ENCODE results near the gene SLC9A1. TPM values are rescaled to one million over a fixed set of nuclear protein-coding genes. Genes with fewer than 3 reads are reported as not detected.

Gene SLC9A1
- total RNA-seq, 1 experiment from 2014 or later = 27.5 TPM

DNA sequence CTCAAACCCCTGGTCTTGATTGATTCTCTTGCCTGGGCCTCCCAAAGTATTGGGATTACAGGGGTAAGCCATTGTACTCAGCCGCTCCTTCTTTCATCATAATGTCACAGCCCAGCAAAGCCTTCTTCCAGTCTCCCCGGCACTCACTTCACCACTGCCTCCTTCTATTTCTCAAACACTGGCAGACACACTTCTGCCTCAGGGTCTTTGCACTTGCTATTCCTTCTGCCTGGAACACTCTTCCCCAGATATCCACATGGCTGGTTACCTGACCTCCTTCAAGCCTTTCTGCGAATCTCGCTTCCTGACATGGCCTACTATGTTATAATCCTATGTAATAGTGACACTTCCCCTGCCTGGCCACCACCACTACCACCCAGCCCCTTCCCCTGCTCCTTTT lies 7.2 kb upstream of the SLC9A1 start:
- Histone ChIP-seq H3K9me2 (ENCODE audit: insufficient read depth) (no peaks in the 10 kb centered on the region), H4K20me1 (ENCODE audit: insufficient read depth) (no peaks in the 10 kb centered on the region), H3K4me1 (replicated peaks; ENCODE audit: insufficient read depth) (peaks cover 25% of the 10 kb centered on the region), H3K27me3 (ENCODE audit: insufficient read depth, low read depth) (no peaks in the 10 kb centered on the region), H3K9me3 (ENCODE audit: insufficient read depth, low read depth) (no peaks in the 10 kb centered on the region), H3K27ac (peak overlapping the region; percentile 80), H3K4me2 (no peak overlapping the region), H3K36me3 (ENCODE audit: low read depth) (no peaks in the 10 kb centered on the region), H3F3A (ENCODE audit: insufficient read depth, low read depth) (peaks cover 39% of the 10 kb centered on the region), H3K79me2 (ENCODE audit: low read depth) (no peaks in the 10 kb centered on the region), H3K4me3 (no peak overlapping the region), H2AFZ (no peak overlapping the region)
- CTCF ChIA-PET = interaction anchor here (1.2 kb wide), 1 partner anchor 51 kb away, joined by 5 read pairs; no protein-coding TSS in a partner anchor
- POLR2A ChIA-PET (ENCODE audit: unreplicated experiment) = interaction anchor here (0.5 to 0.7 kb wide), 4 partner anchors 24 to 103 kb away, joined by 4 to 13 read pairs (median 6); no protein-coding TSS in a partner anchor
- BruUV-seq (replicated peaks) = no TSS peak
- no peak for DNase-seq
- intact Hi-C loops (cut with micrococcal nuclease; ENCODE audit: unreplicated experiment) = no loop called here
- TF ChIP-seq, protein P1, sequence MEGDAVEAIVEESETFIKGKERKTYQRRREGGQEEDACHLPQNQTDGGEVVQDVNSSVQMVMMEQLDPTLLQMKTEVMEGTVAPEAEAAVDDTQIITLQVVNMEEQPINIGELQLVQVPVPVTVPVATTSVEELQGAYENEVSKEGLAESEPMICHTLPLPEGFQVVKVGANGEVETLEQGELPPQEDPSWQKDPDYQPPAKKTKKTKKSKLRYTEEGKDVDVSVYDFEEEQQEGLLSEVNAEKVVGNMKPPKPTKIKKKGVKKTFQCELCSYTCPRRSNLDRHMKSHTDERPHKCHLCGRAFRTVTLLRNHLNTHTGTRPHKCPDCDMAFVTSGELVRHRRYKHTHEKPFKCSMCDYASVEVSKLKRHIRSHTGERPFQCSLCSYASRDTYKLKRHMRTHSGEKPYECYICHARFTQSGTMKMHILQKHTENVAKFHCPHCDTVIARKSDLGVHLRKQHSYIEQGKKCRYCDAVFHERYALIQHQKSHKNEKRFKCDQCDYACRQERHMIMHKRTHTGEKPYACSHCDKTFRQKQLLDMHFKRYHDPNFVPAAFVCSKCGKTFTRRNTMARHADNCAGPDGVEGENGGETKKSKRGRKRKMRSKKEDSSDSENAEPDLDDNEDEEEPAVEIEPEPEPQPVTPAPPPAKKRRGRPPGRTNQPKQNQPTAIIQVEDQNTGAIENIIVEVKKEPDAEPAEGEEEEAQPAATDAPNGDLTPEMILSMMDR (conservative IDR thresholded peaks at IDR 0.05) = no peak
- TF ChIP-seq EZH2 (IDR thresholded peaks at IDR 0.05; ENCODE audit: low read depth) = no peak

DNA sequence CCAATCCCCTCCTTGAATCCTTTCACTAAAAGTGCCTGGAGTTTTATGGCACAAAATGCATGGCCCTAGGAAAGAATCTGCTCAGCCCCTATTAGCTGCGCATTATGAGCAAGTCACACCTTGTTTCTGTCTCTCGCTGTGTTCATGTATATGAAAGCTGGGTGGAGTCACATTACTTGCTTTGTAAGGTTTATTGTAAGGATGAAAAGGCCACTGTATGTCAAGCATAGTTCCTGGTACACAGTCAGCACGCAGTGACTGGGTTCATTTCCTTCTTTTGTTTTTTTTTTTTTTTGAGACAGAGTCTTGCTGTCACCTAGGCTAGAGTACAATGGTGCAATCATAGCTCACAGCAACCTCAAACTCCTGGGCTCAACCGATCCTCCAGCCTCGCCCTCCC lies 6.7 kb upstream of the SLC9A1 start:
- intact Hi-C loops (cut with micrococcal nuclease; ENCODE audit: unreplicated experiment) = no loop called here
- Histone ChIP-seq H3K9me3 (ENCODE audit: insufficient read depth, low read depth) (no peaks in the 10 kb centered on the region), H3F3A (ENCODE audit: insufficient read depth, low read depth) (peaks cover 34% of the 10 kb centered on the region), H2AFZ (no peak overlapping the region), H3K27me3 (ENCODE audit: insufficient read depth, low read depth) (no peaks in the 10 kb centered on the region), H3K9me2 (ENCODE audit: insufficient read depth) (no peaks in the 10 kb centered on the region), H3K4me2 (peak overlapping the region; percentile 58; the same call in 1 of the 2 replicates), H3K4me1 (replicated peaks; ENCODE audit: insufficient read depth) (peaks cover 20% of the 10 kb centered on the region), H3K79me2 (ENCODE audit: low read depth) (no peaks in the 10 kb centered on the region), H3K4me3 (no peak overlapping the region), H3K36me3 (ENCODE audit: low read depth) (no peaks in the 10 kb centered on the region), H3K27ac (peak overlapping the region; percentile 80), H4K20me1 (ENCODE audit: insufficient read depth) (no peaks in the 10 kb centered on the region)
- ChIA-PET CTCF (interaction anchor here (1.2 kb wide), 1 partner anchor 51 kb away, joined by 5 read pairs; no protein-coding TSS in a partner anchor), POLR2A (ENCODE audit: unreplicated experiment) (interaction anchor here (0.5 to 0.7 kb wide), 4 partner anchors 24 to 102 kb away, joined by 4 to 13 read pairs (median 6); no protein-coding TSS in a partner anchor)
- peak; percentile 40 to 92 for DNase-seq
- no peak for TF ChIP-seq EZH2 (IDR thresholded peaks at IDR 0.05; ENCODE audit: low read depth)
- TF ChIP-seq, protein P1 (conservative IDR thresholded peaks at IDR 0.05) = no peak
- no TSS peak for BruUV-seq (replicated peaks)

DNA sequence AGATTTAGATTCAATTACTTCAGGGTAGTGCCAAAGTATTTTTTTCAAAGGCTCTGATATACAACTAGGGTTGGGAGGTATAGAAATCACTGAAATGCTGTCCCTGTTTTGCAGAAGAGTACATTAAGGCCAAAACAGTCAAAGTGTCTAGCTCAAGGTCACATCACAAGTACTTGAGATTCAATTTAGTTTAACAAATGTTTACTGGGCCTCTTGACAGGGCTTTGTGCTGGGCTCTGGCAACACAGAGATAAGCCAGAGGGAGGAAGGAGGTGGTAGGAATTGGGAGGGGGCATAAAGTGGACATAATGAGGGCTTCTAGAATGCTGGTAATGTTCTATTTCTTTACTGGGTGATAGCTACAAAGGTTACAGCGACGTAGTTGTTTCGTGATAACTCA lies 2.3 kb upstream of the SLC9A1 start:
- H3F3A ChIP-seq (ENCODE audit: insufficient read depth, low read depth) = peaks cover 27% of the 10 kb centered on the region
- peaks cover 36% of the 10 kb centered on the region for H3K4me1 ChIP-seq (replicated peaks; ENCODE audit: insufficient read depth)
- peaks cover 24% of the 10 kb centered on the region for H3K79me2 ChIP-seq (ENCODE audit: low read depth)
- BruUV-seq (replicated peaks) = no TSS peak
- no peaks in the 10 kb centered on the region for H3K9me2 ChIP-seq (ENCODE audit: insufficient read depth)
- no peak for TF ChIP-seq EZH2 (IDR thresholded peaks at IDR 0.05; ENCODE audit: low read depth)
- TF ChIP-seq, protein P1 (conservative IDR thresholded peaks at IDR 0.05) = no peak
- CTCF ChIA-PET = no interaction called here
- intact Hi-C loops (cut with micrococcal nuclease; ENCODE audit: unreplicated experiment) = no loop called here
- no peaks in the 10 kb centered on the region for H4K20me1 ChIP-seq (ENCODE audit: insufficient read depth)
- H3K4me2 ChIP-seq = no peak overlapping the region
- H3K9me3 ChIP-seq (ENCODE audit: insufficient read depth, low read depth) = no peaks in the 10 kb centered on the region
- DNase-seq = no peak
- H3K36me3 ChIP-seq (ENCODE audit: low read depth) = no peaks in the 10 kb centered on the region
- no peaks in the 10 kb centered on the region for H3K27me3 ChIP-seq (ENCODE audit: insufficient read depth, low read depth)
- no peak overlapping the region for H3K27ac ChIP-seq
- H3K4me3 ChIP-seq = no peak overlapping the region
- no peak overlapping the region for H2AFZ ChIP-seq
- POLR2A ChIA-PET (ENCODE audit: unreplicated experiment) = no interaction called here
